GM21526 (cell line): ENCODE results near the gene KRTAP9-8.
"Not testable (repeated sequence)": the region's sequence is repeated elsewhere in the genome, so short reads cannot be mapped to it uniquely, and the experiment has no call there.

Source experiments
- ATAC-seq: cut with Tn5 transposase; IDR thresholded peaks from one replicate; pipeline ENCODE4 v1.9.1; 2021; ENCODE audit warnings: moderate library complexity; ENCODE audit not compliant: unreplicated experiment, low FRiP score

Gene KRTAP9-8

GRCh38 chr17:41255381-41256290 lies 17.8 kb downstream of the KRTAP9-8 start, which contains the start of gene KRTAP9-9:
Gene KRTAP9-9 (plus strand): TSS chr17:41255384.
- ATAC-seq: not testable (repeated sequence)

- ATAC-seq: no peak
Measured at GRCh38 chr17:41256291-41256685, 18.5 kb downstream of the KRTAP9-8 start.

DNA sequence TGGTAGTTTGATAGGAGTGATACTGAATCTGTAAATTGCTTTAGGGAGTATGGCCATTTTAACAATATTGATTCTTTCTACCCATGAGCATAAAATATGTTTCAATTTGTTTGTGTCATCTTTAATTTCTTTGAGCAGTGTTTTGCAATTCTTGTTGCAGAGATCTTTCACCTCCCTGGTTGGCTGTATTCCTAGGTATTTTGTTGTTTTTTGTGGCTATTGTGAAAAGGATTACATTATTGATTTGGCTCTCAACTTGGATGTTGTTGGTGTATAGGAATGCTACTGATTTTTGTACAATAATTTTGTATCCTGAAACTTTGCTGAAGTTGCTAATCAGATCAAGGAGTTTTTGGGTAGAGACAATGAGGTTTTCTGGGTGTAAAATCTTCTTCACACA lies 20.6 kb downstream of the KRTAP9-8 start:
- no peak for ATAC-seq

DNA sequence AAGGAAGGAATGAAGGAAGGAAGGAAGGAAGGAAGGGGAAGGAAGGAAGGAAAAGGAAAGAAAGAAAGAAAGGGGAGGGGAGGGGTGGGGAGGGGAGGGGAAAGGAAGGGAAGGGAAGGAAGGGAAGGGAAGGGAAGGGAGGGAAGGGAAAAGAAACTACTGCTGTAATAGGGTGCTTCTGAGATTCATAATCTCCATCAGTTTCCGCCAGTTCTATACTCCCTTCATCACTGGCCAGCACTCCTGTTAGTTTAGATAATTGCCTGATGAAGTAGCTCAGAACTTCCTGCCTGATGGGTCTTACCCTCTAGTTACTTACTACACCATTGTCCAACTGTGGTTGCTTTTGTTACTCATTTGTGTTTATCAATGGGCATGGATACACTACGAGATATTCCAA lies 25.4 kb downstream of the KRTAP9-8 start:
- no peak for ATAC-seq

GRCh38 chr17:41264599-41264998 lies 26.8 kb downstream of the KRTAP9-8 start:
- ATAC-seq: no peak

DNA sequence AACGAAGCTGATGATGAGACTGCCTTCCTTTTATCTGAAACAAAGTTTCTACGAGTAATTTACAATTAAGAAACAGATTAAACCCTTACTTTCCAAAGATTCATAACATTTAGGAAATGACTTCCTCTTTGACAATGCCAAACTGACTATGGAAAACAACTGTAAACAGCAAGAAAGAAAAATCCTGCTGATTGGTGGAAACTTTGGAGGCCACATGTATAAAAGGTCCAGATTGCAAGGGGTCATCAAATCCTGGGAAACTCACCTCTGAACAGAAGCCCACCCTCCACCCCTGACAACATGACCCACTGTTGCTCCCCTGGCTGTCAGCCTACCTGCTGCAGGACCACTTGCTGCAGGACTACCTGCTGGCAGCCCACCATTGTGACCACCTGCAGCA lies 27.3 kb downstream of the KRTAP9-8 start, which contains the start of gene KRTAP9-6:
Gene KRTAP9-6 (plus strand): TSS at position 301 of the 400 bp plus-strand sequence. CDS start 0 bp downstream, at position 301.
- no peak for ATAC-seq

DNA sequence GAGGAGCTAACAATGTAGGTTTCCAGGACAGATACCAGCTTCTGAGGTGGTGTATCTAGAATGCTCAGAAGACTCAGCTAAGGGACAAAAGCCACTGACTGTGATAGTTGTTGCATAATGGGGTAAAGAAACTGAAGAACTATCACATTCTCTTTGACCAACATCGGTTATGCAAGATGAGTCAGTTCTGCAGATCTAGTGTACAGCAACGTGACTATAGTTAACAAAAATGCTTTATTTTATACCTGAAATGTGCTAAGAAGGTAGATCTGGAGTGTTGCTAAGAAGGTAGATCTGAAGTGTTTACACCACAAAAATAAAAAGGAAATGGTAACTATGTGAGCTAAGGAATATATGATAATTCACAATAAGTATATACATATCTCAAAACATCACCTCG lies 29.9 kb downstream of the KRTAP9-8 start:
- ATAC-seq: no peak

- ATAC-seq: not testable (repeated sequence)
Measured at GRCh38 chr17:41271323-41271722, 33.5 kb downstream of the KRTAP9-8 start.

DNA sequence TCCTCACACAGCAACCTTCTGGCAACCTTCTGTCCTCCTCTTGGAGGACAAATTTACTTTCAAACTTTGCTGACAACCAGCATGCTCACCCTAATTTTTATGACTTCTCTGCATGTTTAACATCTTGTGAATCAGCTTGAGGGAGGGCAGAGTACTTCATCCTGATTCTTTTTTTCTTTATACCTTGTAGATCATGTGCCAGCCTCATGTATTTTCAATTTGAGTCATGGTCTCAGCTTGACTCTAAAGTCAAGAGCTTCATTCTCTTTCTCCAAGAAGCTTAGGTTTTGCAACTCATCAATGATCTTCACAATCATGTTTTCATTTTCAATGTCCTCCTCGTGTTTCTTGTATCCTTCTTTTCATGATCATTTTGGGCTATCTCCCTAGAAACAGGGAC lies 34.1 kb downstream of the KRTAP9-8 start:
- ATAC-seq: no peak

DNA sequence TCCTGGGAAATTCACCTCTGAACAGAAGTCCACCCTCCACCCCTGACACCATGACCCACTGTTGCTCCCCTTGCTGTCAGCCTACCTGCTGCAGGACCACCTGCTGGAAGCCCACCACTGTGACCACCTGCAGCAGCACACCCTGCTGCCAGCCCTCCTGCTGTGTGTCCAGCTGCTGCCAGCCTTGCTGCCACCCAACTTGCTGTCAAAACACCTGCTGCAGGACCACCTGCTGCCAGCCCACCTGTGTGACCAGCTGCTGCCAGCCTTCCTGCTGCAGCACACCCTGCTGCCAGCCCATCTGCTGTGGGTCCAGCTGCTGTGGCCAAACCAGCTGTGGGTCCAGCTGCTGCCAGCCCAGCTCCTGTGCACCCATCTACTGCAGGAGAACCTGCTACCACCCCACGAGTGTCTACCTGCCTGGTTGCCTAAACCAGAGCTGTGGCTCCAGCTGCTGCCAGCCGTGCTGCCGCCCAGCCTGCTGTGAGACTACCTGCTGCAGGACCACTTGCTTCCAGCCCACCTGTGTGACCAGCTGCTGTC lies 37.9 kb downstream of the KRTAP9-8 start, which contains the start of gene KRTAP9-7:
Gene KRTAP9-7 (plus strand): TSS at position 51 of the 543 bp plus-strand sequence. CDS start 0 bp downstream, at position 51.
- ATAC-seq: not testable (repeated sequence)

DNA sequence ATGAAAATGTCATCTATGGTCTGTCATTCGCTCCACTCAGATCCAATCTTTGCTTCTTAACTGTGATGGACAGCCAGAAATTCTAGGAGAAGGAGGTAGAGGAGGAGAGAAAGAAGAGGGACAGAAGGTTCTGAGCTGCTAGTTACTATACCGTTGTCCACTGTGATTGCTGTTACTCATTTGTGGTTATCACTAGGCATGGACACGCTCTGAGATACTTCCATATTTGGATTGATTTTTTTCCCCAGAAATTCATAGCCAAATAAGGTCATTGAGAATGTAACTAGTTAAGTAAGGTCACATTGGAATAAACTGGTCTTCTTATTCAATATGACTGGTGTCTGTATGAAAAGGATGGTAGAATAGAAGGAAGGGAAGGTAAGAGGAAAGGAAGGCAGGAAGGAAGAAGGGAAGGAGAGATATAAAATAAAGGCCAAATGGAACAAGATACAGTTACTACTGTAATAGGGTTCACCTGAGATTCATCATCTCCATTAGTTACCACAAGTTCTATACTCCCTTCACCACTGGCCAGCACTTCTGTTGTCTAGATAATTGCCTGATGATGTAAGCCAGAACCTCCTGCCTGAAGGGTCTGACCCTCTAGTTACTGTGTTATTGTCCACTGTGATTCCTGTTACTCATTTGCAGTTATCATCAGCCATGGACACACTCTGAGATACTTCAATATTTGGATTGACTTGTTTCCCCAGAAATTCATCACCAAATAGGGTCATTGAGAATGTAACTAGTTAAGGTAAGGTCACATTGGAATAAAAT lies 40.6 kb downstream of the KRTAP9-8 start:
- ATAC-seq: no peak

GRCh38 chr17:41284043-41284442 lies 46.2 kb downstream of the KRTAP9-8 start:
- no peak for ATAC-seq

GRCh38 chr17:41284546-41284945 lies 46.7 kb downstream of the KRTAP9-8 start:
- no peak for ATAC-seq

DNA sequence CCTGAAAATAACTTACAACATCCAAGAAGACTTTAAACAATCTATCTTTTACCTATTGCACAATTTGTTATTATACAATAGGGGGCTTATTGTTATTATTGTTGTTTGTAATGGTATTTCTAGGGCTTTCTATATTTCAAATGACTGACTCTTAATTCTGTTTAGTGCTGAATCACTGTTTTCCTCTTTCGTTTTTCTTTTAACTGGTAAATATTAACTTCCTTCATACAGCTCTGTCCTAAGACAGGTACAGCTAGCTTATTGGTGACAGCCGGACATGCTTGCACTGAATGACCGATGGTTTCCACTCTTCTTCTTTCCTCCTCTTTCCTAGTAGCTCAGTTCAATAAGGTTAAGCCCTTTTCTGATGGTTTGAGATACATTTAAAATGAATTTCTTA lies 49.3 kb downstream of the KRTAP9-8 start:
- ATAC-seq: no peak
